GM12801 (cell line): ENCODE data around the gene PRUNE1.

Experiments used
- TF ChIP-seq, protein P1 (sequence below): IDR thresholded peaks from one replicate; pipeline ENCODE4 v1.5.1; 2011; ENCODE audit warnings: control low read depth; ENCODE audit not compliant: insufficient read length; ENCODE audit errors: extremely low read depth

The PRUNE1 gene

DNA sequence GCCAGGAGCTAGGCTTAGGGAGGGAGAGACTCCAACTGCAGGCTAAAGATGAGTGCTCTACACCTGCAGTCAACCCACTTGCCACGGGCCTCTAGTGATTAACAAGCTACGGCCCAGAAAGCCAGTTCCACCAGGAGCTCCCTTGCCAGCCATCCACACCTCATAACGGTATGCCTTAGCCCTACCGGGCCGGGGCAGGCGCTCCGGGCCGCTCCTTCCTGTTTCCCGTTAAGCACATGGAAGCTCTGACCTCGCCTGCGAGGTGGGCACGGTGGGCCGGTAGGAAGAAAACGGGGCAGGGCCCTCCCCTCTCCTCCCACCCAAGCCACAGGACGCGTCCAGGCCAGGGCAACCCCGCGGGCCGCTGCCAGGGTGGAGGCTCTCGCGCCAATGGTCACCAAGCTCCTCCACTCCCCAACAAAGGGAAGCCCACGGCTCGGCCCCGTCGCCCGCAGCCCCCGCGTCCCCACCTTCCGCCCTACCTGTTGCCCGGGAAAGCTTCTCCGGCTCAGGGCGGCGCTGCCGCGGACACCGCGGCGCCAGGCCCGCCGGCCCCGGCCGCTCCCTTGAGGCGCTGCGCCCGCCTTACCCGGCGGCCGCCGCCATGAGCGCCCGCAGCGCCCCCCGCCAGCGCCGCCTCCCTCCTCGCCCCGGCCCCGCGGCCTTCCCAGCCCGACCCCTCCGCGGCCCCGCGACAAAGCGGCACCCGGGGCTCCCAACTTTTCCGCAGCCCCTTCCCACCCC, 34.2 kb upstream of the PRUNE1 start:
- TF ChIP-seq, protein P1, sequence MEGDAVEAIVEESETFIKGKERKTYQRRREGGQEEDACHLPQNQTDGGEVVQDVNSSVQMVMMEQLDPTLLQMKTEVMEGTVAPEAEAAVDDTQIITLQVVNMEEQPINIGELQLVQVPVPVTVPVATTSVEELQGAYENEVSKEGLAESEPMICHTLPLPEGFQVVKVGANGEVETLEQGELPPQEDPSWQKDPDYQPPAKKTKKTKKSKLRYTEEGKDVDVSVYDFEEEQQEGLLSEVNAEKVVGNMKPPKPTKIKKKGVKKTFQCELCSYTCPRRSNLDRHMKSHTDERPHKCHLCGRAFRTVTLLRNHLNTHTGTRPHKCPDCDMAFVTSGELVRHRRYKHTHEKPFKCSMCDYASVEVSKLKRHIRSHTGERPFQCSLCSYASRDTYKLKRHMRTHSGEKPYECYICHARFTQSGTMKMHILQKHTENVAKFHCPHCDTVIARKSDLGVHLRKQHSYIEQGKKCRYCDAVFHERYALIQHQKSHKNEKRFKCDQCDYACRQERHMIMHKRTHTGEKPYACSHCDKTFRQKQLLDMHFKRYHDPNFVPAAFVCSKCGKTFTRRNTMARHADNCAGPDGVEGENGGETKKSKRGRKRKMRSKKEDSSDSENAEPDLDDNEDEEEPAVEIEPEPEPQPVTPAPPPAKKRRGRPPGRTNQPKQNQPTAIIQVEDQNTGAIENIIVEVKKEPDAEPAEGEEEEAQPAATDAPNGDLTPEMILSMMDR, result no peak

DNA sequence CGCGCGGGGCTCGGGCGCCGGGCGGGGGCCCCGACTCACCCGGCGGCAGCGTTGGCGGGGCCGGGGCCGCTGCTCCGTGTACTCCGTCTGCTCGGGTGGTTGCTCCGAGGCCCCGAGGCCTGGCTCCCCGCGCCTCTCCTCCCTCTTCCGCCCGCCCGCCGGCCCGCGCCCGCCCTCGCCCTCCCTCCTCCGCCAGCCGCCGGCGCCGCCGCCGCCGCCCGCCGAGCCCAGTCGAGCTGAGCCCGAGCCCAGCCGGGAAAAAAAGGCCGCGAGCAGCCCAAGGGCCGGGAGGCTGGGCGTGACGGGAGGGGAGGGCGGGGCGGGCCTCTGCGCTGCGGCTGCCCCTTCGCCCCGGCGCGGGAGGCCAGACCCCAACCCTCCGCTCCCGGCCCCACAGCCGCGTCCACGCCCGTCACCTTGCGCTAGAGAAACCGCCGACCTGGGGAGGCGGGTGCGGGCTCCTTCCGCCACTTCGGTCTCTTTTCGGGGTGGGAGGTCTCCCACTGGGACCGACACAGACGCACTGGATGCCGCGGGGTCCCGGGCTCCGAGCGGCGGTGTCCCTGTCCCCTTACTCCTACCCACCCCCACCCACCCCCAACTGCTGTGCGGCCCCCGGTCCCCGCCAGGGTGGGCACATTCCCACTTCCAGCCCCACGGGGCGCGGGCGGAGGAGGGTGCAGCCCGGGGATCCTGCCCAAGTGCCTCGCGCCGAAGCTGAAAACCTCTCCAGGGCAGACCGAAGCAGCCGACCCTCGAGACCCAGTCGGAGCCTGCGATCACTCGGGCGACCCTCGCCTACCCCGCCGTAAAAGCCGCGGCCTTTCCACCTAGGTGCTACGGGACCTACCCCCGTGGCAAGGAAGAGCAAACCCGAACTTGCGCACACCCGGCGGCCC, 33.4 kb upstream of the PRUNE1 start, which contains the start of gene CERS2:
CERS2 (minus strand) TSS at position 256 of the 899 bp plus-strand sequence. CDS start 5,745 bp downstream, outside the sequence.
- TF ChIP-seq, protein P1, result no peak

DNA sequence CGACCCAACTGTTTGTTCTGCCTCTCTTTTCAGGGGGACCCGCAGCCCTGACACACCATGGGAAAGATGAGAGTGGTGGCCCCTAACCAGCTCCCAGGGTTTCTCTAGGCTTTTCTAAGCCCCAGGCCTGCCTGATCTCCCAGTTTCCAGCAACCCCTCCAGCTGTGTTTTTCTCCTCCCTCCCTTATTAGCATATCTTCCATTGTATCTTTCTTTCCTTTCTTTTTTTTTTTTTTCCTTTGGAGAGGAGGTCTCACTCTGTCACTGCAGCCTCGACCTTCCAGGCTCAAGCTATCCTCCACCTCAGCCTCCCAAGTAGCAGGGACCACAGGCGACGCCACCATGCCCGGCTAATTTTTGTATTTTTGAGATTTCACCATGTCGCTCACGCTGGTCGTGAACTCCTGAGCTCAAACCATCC, 31.8 kb upstream of the PRUNE1 start:
- TF ChIP-seq, protein P1, result no peak

DNA sequence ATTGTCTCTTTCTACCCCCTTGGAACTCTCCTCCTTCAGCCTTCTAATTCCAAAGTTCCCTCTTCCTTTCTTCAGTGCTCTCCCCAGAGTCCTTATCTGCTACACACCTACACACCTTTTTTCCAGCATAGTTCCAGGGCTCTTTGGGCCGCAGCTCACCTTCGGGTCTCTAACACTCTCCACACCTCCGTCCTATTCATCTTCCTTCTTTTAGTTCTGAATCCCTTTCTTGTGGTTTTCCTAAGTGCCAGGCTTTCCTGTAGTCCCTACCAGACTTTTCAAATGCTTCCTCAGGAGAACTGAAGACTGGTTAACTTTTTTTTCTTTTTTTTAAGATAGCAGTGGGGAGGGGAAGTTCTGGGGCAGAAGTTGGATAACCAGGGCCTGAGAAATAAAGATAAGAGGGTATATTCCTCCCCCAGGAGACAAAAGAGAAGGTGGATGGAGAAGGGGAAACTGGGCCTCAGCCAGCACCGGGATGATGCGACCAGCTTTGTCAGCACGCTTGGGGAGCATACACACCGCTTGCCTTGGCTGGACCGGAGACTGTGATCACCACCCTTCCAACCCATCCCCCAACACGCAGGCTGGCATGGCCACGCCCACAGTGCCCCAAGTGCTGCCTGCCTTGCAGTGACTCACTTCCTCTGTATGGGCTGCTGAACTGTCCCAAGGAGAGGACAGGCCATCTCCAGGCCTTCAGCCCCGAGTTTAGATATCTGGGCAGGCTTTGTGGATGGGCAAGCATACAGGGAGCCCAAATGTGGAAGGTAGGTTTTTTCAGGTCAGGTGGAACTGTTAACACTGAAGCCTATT, 31.2 kb upstream of the PRUNE1 start:
- TF ChIP-seq, protein P1, result no peak

DNA sequence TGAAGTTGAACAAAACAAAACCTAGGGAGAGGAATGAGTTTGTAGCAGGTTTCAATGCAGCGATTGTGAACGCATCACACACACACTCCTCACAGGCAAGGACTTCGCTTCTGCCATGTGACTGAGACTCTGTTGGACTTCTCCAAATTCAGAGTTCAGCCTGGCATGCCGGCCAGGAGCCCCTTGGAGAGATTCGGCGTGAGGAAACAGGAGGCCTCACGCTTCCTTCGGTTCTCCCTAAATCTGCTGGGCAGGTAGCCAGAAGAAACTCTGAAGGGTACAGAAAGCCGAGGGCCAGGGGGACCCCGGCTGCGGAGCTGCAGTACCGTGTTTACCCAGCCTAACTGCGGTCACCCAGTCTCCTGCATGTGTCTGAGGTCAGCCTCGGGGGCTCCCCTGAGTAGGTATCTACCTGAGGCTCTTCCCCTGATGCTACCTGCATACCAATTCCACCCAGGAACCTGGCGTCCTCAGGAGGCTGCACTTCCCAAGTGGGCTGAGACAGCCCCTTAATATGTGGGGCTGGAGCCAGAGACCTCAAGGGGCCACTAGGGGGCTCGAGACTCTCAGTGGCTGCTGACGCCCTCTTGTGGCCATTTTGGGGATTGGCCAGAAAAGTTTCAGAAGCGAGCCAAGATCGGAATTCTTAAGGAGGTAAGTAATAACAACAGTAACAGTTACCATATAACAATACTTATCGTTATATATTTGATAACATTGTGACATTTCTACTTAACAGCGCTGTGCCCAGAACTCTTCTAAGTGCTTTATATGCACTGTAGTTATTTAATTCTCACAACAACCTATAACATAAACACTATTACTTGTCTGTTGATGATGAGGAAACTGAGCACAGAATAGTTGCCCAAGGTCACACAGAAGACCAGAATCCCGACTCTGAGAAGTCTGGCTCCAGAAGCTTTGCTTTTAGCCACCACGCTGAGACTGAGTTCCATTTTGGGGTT, 28.9 kb upstream of the PRUNE1 start:
- TF ChIP-seq, protein P1, result peak; percentile 97

DNA sequence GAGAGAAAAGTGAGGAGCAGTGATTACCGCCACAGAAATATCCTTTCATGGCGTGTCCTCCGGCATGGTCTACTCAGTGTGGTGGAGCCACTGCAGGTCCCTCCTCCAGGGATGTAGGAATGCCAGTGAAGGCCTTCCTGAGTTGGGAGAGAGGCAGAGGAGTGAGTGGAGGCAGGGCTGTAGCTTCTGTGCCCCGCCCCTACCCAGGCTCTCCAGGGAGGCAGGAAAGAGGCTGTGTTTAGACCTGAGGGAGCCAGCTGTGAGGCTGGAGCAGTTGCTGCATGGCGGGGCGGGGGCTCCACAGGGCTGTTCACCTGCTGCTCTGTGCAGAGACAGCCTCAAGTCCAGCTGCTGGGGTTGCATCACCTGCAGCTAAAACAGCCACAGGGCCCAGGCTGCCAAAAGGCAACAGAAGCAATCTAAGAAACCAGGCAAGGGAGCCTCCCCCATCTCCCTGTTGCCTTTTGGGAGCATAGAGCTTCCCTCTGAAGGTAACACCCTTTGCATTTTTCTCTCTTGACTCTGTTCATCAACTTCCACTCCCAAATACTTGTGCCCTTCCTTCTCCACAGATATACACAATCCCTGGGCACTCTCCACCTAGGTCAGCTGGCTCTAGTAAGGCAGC, 27.0 kb upstream of the PRUNE1 start:
- TF ChIP-seq, protein P1, result no peak
